ENCODE results near the gene HERC2. TPM values are rescaled to one million over a fixed set of nuclear protein-coding genes. Genes with fewer than 3 reads are reported as not detected.

Gene HERC2
- total and polyA plus RNA-seq, 2 of the 13 experiments (the other 11 are each of a cell fraction or from before 2014, with no cell fraction given): 17.6 to 24.8 TPM

- TF ChIP-seq ATM (IDR thresholded peaks at IDR 0.05; ENCODE audit: borderline replicate concordance): no peak
- TF ChIP-seq ZBTB8A (CRISPR knock-in tag; IDR thresholded peaks at IDR 0.05; ENCODE audit: borderline replicate concordance, low read depth): no peak
- TF ChIP-seq TAF15 (IDR thresholded peaks at IDR 0.05; ENCODE audit: low read depth, low read length, poor library complexity, severe bottlenecking): no peak
- no peak for TF ChIP-seq ZNF567 (CRISPR knock-in tag; IDR thresholded peaks at IDR 0.05; ENCODE audit: borderline replicate concordance)
- no peak for TF ChIP-seq HOXA7 (CRISPR knock-in tag; IDR thresholded peaks at IDR 0.05)
- TF ChIP-seq HOXA9 (CRISPR knock-in tag; IDR thresholded peaks at IDR 0.05; ENCODE audit: borderline replicate concordance): no peak
- TF ChIP-seq ZBTB7A (CRISPR knock-in tag; IDR thresholded peaks at IDR 0.05): no peak
- no peak for TF ChIP-seq PHB2 (IDR thresholded peaks at IDR 0.05; ENCODE audit: partially characterized antibody)
- TF ChIP-seq ZBTB20 (CRISPR knock-in tag; IDR thresholded peaks at IDR 0.05; ENCODE audit: borderline replicate concordance, low read depth): no peak
These were observed 238.9 kb downstream of the HERC2 start (continued) for GRCh38 chr15:28082891-28083684.

DNA sequence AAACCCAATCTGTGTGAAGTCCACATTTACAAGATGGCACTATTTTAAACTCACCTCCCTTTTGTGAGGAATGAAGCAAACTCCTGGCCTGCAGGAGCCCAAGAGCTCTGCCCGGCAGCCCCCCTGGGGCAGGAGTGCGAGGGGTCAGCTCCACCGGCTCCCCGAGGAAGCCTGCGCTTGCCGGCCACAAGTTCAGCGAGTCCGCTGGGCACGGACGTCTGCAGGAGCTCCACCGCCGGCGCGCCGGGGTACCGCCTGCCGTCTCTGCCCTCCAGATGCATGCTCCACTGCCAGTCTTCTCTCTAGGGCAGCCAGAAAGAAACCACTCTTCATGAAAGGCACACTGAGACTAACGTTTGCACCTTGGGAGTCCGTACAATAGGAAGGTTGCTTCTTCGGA lies 240.4 kb downstream of the HERC2 start:
- Histone ChIP-seq H2AFZ (ENCODE audit: low read length) (no peak overlapping the region), H3K4me2 (ENCODE audit: low read depth, low read length) (no peak overlapping the region), H3K9me3 (ENCODE audit: low read length) (0 out of 2 replicates have a peak, but pooled peaks cover 5% of the 10 kb centered on the region), H3K4me1 (ENCODE audit: insufficient read depth, low read length) (peaks cover 14% of the 10 kb centered on the region), H3K79me2 (ENCODE audit: insufficient read depth, low read length) (no peaks in the 10 kb centered on the region), H3K4me3 (replicated peaks in 1 of 3; ENCODE audit: insufficient read depth in 1 of 3, low read depth in 2 of 3, low read length in 3 of 3) (no peak overlapping the region), H4K20me1 (ENCODE audit: insufficient read depth, low read length) (no peaks in the 10 kb centered on the region), H3K36me3 (replicated peaks in 1 of 2; ENCODE audit: control insufficient read depth in 1 of 2, insufficient read depth in 2 of 2, low read length in 2 of 2) (no peaks in the 10 kb centered on the region), H3K27me3 (ENCODE audit: control insufficient read depth in 1 of 2, insufficient read depth in 2 of 2, low read length in 2 of 2) (no peaks in the 10 kb centered on the region), H3K9ac (ENCODE audit: insufficient read depth, low read depth, low read length) (no peak overlapping the region), H3K27ac (ENCODE audit: extremely low read length, insufficient read depth, low read length) (no peak overlapping the region)
- CTCF ChIA-PET (ENCODE audit: low intra/inter-chr PET ratio, low total read pairs): no interaction called here
- in situ Hi-C loops (cut with HindIII; ENCODE audit: extremely low pct_ligation_motif_present, low pct_unique_long_range_greater_than_20kb): no loop called here
- POLR2A ChIA-PET: no interaction called here
- TF ChIP-seq RFXANK (CRISPR knock-in tag; IDR thresholded peaks at IDR 0.05) (no peak), KAT7 (CRISPR knock-in tag; IDR thresholded peaks at IDR 0.05; ENCODE audit: borderline replicate concordance) (no peak), ZNF570 (CRISPR knock-in tag; IDR thresholded peaks at IDR 0.05; ENCODE audit: borderline replicate concordance) (no peak), SNAPC2 (CRISPR knock-in tag; IDR thresholded peaks at IDR 0.05) (no peak), RAD21 (CRISPR knock-in tag; IDR thresholded peaks at IDR 0.05) (no peak), ZNF20 (CRISPR knock-in tag; IDR thresholded peaks at IDR 0.05) (no peak), IKZF4 (CRISPR knock-in tag; IDR thresholded peaks at IDR 0.05; ENCODE audit: borderline replicate concordance, low read depth, not compliant biosample characterization) (no peak), GTF2F1 (IDR thresholded peaks at IDR 0.05; ENCODE audit: low read length) (no peak), NFYC (CRISPR knock-in tag; IDR thresholded peaks at IDR 0.05) (no peak)
- no peak for ATAC-seq
- DNase-seq (ENCODE audit: low spot score): no peak
- no peak for FAIRE-seq
- BruUV-seq (replicated peaks): no TSS peak
- intact Hi-C loops (cut with micrococcal nuclease; ENCODE audit: unreplicated experiment): no loop called here
- 80% methylated on average over 1 of the region's 20 CpGs for WGBS (ENCODE audit: low lambda C conversion rate)

Measured in HepG2 (cell line).